Endothelial cell (in vitro differentiated cells): ENCODE results near the gene DDX49. TPM values are rescaled to one million over a fixed set of nuclear protein-coding genes. Genes with fewer than 3 reads are reported as not detected.

Experiments
- DNase-seq: peaks from one replicate; pipeline ENCODE4 v3.0.0; 2021; ENCODE audit warnings: low spot score
- H3K27ac Mint-ChIP-seq: one replicate; pipeline ENCODE4 v1.8.0; 2021; ENCODE audit warnings: mixed read lengths, inconsistent platforms; ENCODE audit not compliant: unreplicated experiment
- H3K27me3 Mint-ChIP-seq: one replicate; pipeline ENCODE4 v1.8.0; 2021; ENCODE audit warnings: mild to moderate bottlenecking, moderate library complexity, mixed read lengths, inconsistent platforms; ENCODE audit not compliant: unreplicated experiment
- H3K36me3 Mint-ChIP-seq: one replicate; pipeline ENCODE4 v1.8.0; 2021; ENCODE audit warnings: mild to moderate bottlenecking, low read depth, mixed read lengths, inconsistent platforms; ENCODE audit not compliant: unreplicated experiment
- H3K4me1 Mint-ChIP-seq: one replicate; pipeline ENCODE4 v1.8.0; 2021; ENCODE audit warnings: mild to moderate bottlenecking, mixed read lengths, inconsistent platforms; ENCODE audit not compliant: unreplicated experiment
- H3K4me3 Mint-ChIP-seq: one replicate; pipeline ENCODE4 v1.8.0; 2021; ENCODE audit warnings: mild to moderate bottlenecking, mixed read lengths, inconsistent platforms; ENCODE audit not compliant: unreplicated experiment
- H3K9me3 Mint-ChIP-seq: one replicate; pipeline ENCODE4 v1.8.0; 2021; ENCODE audit warnings: mixed read lengths, inconsistent platforms; ENCODE audit not compliant: unreplicated experiment
- total RNA-seq: library from RNA; stranded (reverse); fragmentation: NEBNext Ultra II Directional; extraction: Animal tissue kit (Norgen Biotek cat#: 25700); gene quantifications from one replicate; pipeline ENCODE4 v1.2.1, GENCODE V29; 2021; ENCODE audit not compliant: unreplicated experiment
- TF ChIP-seq, protein P1 (sequence below): fragments of 200-600 bp; sonication (generic); IDR thresholded peaks from one replicate; pipeline ENCODE4 v1.5.0; 2021; ENCODE audit warnings: antibody characterized with exemption; ENCODE audit not compliant: unreplicated experiment

Gene DDX49
- total RNA-seq, 1 donor from 2014 or later = 33.7 TPM

GRCh38 chr19:18921593-18921992, 2.1 kb downstream of the DDX49 start:
- TF ChIP-seq, protein P1, sequence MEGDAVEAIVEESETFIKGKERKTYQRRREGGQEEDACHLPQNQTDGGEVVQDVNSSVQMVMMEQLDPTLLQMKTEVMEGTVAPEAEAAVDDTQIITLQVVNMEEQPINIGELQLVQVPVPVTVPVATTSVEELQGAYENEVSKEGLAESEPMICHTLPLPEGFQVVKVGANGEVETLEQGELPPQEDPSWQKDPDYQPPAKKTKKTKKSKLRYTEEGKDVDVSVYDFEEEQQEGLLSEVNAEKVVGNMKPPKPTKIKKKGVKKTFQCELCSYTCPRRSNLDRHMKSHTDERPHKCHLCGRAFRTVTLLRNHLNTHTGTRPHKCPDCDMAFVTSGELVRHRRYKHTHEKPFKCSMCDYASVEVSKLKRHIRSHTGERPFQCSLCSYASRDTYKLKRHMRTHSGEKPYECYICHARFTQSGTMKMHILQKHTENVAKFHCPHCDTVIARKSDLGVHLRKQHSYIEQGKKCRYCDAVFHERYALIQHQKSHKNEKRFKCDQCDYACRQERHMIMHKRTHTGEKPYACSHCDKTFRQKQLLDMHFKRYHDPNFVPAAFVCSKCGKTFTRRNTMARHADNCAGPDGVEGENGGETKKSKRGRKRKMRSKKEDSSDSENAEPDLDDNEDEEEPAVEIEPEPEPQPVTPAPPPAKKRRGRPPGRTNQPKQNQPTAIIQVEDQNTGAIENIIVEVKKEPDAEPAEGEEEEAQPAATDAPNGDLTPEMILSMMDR = no peak
- Mint-ChIP-seq H3K4me1 (peaks cover 27% of the 10 kb centered on the region), H3K4me3 (peak overlapping the region; percentile 85), H3K27me3 (peaks cover 36% of the 10 kb centered on the region), H3K27ac (no peak overlapping the region), H3K9me3 (no peaks in the 10 kb centered on the region), H3K36me3 (peaks cover 38% of the 10 kb centered on the region)
- no peak for DNase-seq

GRCh38 chr19:18922228-18922985, 2.9 kb downstream of the DDX49 start:
- H3K4me1 Mint-ChIP-seq = peaks cover 27% of the 10 kb centered on the region
- H3K4me3 Mint-ChIP-seq = peak overlapping the region; percentile 48
- H3K27me3 Mint-ChIP-seq = peaks cover 39% of the 10 kb centered on the region
- H3K27ac Mint-ChIP-seq = no peak overlapping the region
- DNase-seq = no peak
- H3K36me3 Mint-ChIP-seq = peaks cover 39% of the 10 kb centered on the region
- H3K9me3 Mint-ChIP-seq = no peaks in the 10 kb centered on the region
- TF ChIP-seq, protein P1 = no peak

DNA sequence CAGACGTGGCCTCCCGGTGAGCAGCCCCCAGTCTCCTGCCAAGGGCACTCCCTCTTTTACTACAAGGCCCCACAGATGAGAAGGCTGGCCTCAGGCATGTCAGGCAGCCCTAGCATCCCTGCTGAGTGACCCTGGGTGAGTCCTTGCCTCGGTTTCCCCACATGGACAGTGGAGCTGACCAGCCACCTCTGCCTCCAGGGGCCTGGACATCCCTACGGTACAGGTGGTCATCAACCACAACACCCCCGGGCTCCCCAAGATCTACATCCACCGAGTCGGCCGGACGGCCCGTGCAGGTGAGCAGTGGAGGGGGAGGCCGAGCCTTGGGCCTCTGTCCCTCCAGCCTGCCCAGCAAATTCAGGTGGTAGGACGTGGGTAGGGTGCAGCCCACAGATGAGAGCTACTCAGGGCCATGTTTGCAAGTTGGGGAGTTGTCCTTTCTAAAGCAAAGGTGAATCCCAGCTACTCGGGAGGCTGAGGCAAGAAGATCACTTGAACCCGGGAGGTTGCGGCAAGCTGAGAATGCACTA, 5.2 kb downstream of the DDX49 start:
- peaks cover 37% of the 10 kb centered on the region for H3K36me3 Mint-ChIP-seq

GRCh38 chr19:18928018-18928805, 8.7 kb downstream of the DDX49 start:
- Mint-ChIP-seq H3K4me3 (no peak overlapping the region), H3K36me3 (peaks cover 36% of the 10 kb centered on the region), H3K4me1 (peaks cover 3% of the 10 kb centered on the region), H3K27ac (no peak overlapping the region), H3K9me3 (no peaks in the 10 kb centered on the region), H3K27me3 (peaks cover 27% of the 10 kb centered on the region)
- TF ChIP-seq, protein P1 = no peak
- DNase-seq = no peak

More for the DNA sequence above, 5.2 kb downstream of the DDX49 start:
- TF ChIP-seq, protein P1 = no peak
- H3K4me3 Mint-ChIP-seq = peak overlapping the region; percentile 83
- no peak overlapping the region for H3K27ac Mint-ChIP-seq
- DNase-seq = no peak
- H3K27me3 Mint-ChIP-seq = peaks cover 45% of the 10 kb centered on the region
- no peaks in the 10 kb centered on the region for H3K9me3 Mint-ChIP-seq
- H3K4me1 Mint-ChIP-seq = peaks cover 15% of the 10 kb centered on the region
